ENCODE results near the gene SULT6B1. TPM values are rescaled to one million over a fixed set of nuclear protein-coding genes. Genes with fewer than 3 reads are reported as not detected.

SULT6B1 gene
- total RNA-seq, 1 donor from 2014 or later: not detected

GRCh38 chr2:37181726-37182684 lies 6.5 kb downstream of the SULT6B1 start:
- no peaks in the 10 kb centered on the region for H3K9me3 Mint-ChIP-seq
- no peak overlapping the region for H3K4me3 Mint-ChIP-seq
- H3K27ac Mint-ChIP-seq: no peak overlapping the region
- DNase-seq: no peak
- H3K4me1 Mint-ChIP-seq: no peaks in the 10 kb centered on the region
- H3K27me3 Mint-ChIP-seq: peaks cover 2% of the 10 kb centered on the region
- no peak for TF ChIP-seq CTCF (IDR thresholded peaks at IDR 0.05)
- H3K36me3 Mint-ChIP-seq (ENCODE audit: low read depth): no peaks in the 10 kb centered on the region
- ChIA-PET CTCF (interaction anchor here (0.6 kb wide), 1 partner anchor 49 kb away, joined by 4 read pairs; no protein-coding TSS in a partner anchor), POLR2A (no interaction called here)
- no peak for ATAC-seq (ENCODE audit: low read depth)
- intact Hi-C loops (cut with micrococcal nuclease): no loop called here

GRCh38 chr2:37180640-37181039 lies 7.8 kb downstream of the SULT6B1 start:
- Mint-ChIP-seq H3K36me3 (ENCODE audit: low read depth) (no peaks in the 10 kb centered on the region), H3K4me3 (no peak overlapping the region), H3K9me3 (no peaks in the 10 kb centered on the region), H3K27me3 (peaks cover 2% of the 10 kb centered on the region), H3K4me1 (no peaks in the 10 kb centered on the region), H3K27ac (no peak overlapping the region)
- no peak for DNase-seq
- intact Hi-C loops (cut with micrococcal nuclease): no loop called here
- TF ChIP-seq CTCF (IDR thresholded peaks at IDR 0.05): no peak
- ChIA-PET CTCF (interaction anchor here (1.1 kb wide), 1 partner anchor 215 kb away, joined by 3 read pairs; no protein-coding TSS in a partner anchor), POLR2A (no interaction called here)
- no peak for ATAC-seq (ENCODE audit: low read depth)

GRCh38 chr2:37180006-37180639 lies 8.3 kb downstream of the SULT6B1 start:
- no peaks in the 10 kb centered on the region for H3K4me1 Mint-ChIP-seq
- no peaks in the 10 kb centered on the region for H3K36me3 Mint-ChIP-seq (ENCODE audit: low read depth)
- intact Hi-C loops (cut with micrococcal nuclease): no loop called here
- H3K4me3 Mint-ChIP-seq: no peak overlapping the region
- peaks cover 2% of the 10 kb centered on the region for H3K27me3 Mint-ChIP-seq
- no peak for TF ChIP-seq CTCF (IDR thresholded peaks at IDR 0.05)
- CTCF ChIA-PET: interaction anchor here (1.1 kb wide), 1 partner anchor 216 kb away, joined by 3 read pairs; no protein-coding TSS in a partner anchor
- POLR2A ChIA-PET: no interaction called here
- no peak overlapping the region for H3K27ac Mint-ChIP-seq
- DNase-seq (no peak), ATAC-seq (ENCODE audit: low read depth) (no peak)
- no peaks in the 10 kb centered on the region for H3K9me3 Mint-ChIP-seq

GRCh38 chr2:37173741-37174140 lies 14.7 kb downstream of the SULT6B1 start:
- ChIA-PET CTCF (no interaction called here), POLR2A (no interaction called here)
- Mint-ChIP-seq H3K4me1 (no peaks in the 10 kb centered on the region), H3K9me3 (no peaks in the 10 kb centered on the region), H3K36me3 (ENCODE audit: low read depth) (no peaks in the 10 kb centered on the region), H3K27ac (no peak overlapping the region), H3K27me3 (no peaks in the 10 kb centered on the region), H3K4me3 (no peak overlapping the region)
- ATAC-seq (ENCODE audit: low read depth): no peak
- DNase-seq: no peak
- no peak for TF ChIP-seq CTCF (IDR thresholded peaks at IDR 0.05)
- intact Hi-C loops (cut with micrococcal nuclease): no loop called here

- Mint-ChIP-seq H3K36me3 (ENCODE audit: low read depth) (no peaks in the 10 kb centered on the region), H3K27ac (no peak overlapping the region), H3K27me3 (no peaks in the 10 kb centered on the region), H3K4me3 (no peak overlapping the region), H3K9me3 (no peaks in the 10 kb centered on the region), H3K4me1 (no peaks in the 10 kb centered on the region)
- ChIA-PET POLR2A (no interaction called here), CTCF (no interaction called here)
- intact Hi-C loops (cut with micrococcal nuclease): no loop called here
- no peak for TF ChIP-seq CTCF (IDR thresholded peaks at IDR 0.05)
- ATAC-seq (ENCODE audit: low read depth) (no peak), DNase-seq (no peak)
Observed at GRCh38 chr2:37171624-37171950, 16.9 kb downstream of the SULT6B1 start.

All from activated B cell treated with CpG ODN at 0.5 μM for 24 hours (primary cell).